Panc1 (cell line): ENCODE results near the gene ADTRP.

ENCODE experiments used
- SIN3A ChIP-seq: IDR thresholded peaks from 2 replicates; pipeline ENCODE4 v1.6.1; 2012; ENCODE audit warnings: low read depth, mild to moderate bottlenecking, low read length, moderate library complexity, borderline replicate concordance; ENCODE audit not compliant: insufficient read depth
- TF ChIP-seq, protein P1 (sequence below): fragments of 450-650 bp; IDR thresholded peaks from 2 replicates; pipeline ENCODE4 v1.5.1; 2017; ENCODE audit warnings: mild to moderate bottlenecking

GRCh38 chr6:11773013-11773412 lies 5.6 kb downstream of the ADTRP start:
- no peak for TF ChIP-seq SIN3A
- TF ChIP-seq, protein P1, sequence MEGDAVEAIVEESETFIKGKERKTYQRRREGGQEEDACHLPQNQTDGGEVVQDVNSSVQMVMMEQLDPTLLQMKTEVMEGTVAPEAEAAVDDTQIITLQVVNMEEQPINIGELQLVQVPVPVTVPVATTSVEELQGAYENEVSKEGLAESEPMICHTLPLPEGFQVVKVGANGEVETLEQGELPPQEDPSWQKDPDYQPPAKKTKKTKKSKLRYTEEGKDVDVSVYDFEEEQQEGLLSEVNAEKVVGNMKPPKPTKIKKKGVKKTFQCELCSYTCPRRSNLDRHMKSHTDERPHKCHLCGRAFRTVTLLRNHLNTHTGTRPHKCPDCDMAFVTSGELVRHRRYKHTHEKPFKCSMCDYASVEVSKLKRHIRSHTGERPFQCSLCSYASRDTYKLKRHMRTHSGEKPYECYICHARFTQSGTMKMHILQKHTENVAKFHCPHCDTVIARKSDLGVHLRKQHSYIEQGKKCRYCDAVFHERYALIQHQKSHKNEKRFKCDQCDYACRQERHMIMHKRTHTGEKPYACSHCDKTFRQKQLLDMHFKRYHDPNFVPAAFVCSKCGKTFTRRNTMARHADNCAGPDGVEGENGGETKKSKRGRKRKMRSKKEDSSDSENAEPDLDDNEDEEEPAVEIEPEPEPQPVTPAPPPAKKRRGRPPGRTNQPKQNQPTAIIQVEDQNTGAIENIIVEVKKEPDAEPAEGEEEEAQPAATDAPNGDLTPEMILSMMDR, result no peak
